ENCODE measurements around the gene TULP1.

TULP1 gene

DNA sequence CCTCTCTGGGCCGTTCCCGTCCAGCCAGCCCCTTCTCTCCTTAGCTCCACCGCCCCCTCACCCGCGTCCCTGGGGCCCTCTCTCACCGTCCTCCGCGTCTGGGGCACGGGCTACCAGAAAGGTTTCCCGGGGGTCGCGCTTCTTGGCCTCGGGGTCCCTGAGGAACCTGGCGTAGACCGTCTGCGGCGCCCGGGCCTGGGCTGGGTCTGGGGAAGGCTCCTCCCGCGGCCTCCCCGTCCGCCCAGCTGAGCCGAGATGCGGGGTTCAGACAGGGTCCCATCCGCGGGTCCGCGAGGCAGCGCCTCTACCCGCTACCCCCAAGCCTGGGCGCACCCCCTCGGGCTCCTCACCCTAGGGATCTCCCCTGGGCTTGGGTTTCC, 1.1 kb downstream of the TULP1 start:
- H2AFZ ChIP-seq = no peak overlapping the region
- no peaks in the 10 kb centered on the region for H3K4me1 ChIP-seq
- no peak overlapping the region for H3K4me2 ChIP-seq (ENCODE audit: low read length)
- no peaks in the 10 kb centered on the region for H3K36me3 ChIP-seq (ENCODE audit: control insufficient read depth, insufficient read depth, low read length)
- H3K27ac ChIP-seq = no peak overlapping the region
- no peak overlapping the region for H3K9ac ChIP-seq
- H3K4me3 ChIP-seq (ENCODE audit: low read depth, low read length) = no peak overlapping the region
- TF ChIP-seq, protein P1, sequence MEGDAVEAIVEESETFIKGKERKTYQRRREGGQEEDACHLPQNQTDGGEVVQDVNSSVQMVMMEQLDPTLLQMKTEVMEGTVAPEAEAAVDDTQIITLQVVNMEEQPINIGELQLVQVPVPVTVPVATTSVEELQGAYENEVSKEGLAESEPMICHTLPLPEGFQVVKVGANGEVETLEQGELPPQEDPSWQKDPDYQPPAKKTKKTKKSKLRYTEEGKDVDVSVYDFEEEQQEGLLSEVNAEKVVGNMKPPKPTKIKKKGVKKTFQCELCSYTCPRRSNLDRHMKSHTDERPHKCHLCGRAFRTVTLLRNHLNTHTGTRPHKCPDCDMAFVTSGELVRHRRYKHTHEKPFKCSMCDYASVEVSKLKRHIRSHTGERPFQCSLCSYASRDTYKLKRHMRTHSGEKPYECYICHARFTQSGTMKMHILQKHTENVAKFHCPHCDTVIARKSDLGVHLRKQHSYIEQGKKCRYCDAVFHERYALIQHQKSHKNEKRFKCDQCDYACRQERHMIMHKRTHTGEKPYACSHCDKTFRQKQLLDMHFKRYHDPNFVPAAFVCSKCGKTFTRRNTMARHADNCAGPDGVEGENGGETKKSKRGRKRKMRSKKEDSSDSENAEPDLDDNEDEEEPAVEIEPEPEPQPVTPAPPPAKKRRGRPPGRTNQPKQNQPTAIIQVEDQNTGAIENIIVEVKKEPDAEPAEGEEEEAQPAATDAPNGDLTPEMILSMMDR (IDR thresholded peaks at IDR 0.05) = no peak
- no peaks in the 10 kb centered on the region for H3K9me3 ChIP-seq (ENCODE audit: control insufficient read depth, low read length)
- no peaks in the 10 kb centered on the region for H3K79me2 ChIP-seq
- no peaks in the 10 kb centered on the region for H3K27me3 ChIP-seq (ENCODE audit: control insufficient read depth, insufficient read depth, low read length)

DNA sequence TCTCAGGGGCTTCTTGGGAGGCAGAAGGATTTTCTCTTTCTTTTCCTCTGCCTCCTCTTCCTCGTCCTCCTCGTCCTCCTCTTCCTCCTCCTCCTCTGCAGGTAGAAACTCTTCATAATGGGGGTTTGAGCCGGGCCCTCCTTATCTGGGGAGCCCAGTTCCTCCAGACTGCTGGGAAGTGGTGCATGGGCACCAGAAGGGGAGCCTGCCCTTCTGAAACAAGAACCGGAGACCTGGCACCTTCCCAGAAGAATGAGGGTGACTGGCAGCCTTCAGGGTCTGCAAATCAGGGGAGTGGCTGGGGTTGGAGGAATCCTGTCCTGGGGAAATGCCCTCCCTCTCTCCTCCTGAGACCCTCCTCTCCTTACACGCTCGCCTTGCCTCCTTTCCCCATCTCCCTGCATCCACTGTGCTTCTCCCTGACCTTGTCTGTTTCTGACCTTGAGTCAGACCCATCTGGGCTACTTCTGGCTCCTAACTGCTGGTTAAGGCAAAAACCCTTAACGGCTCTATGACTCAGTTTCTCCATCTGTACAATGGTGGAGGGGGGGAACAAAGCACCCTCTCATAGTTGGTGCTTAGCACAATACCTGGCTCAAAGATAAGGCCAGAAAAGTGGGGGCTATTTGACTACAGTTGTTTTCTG, 1.7 kb downstream of the TULP1 start:
- Histone ChIP-seq H3K36me3 (ENCODE audit: control insufficient read depth, insufficient read depth, low read length) (no peaks in the 10 kb centered on the region), H3K27me3 (ENCODE audit: control insufficient read depth, insufficient read depth, low read length) (no peaks in the 10 kb centered on the region), H3K9me3 (ENCODE audit: control insufficient read depth, low read length) (no peaks in the 10 kb centered on the region), H3K4me1 (no peaks in the 10 kb centered on the region), H3K79me2 (no peaks in the 10 kb centered on the region), H2AFZ (no peak overlapping the region), H3K27ac (no peak overlapping the region), H3K9ac (no peak overlapping the region), H3K4me3 (ENCODE audit: low read depth, low read length) (no peak overlapping the region), H3K4me2 (ENCODE audit: low read length) (no peak overlapping the region)
- TF ChIP-seq, protein P1 (IDR thresholded peaks at IDR 0.05) = no peak

DNA sequence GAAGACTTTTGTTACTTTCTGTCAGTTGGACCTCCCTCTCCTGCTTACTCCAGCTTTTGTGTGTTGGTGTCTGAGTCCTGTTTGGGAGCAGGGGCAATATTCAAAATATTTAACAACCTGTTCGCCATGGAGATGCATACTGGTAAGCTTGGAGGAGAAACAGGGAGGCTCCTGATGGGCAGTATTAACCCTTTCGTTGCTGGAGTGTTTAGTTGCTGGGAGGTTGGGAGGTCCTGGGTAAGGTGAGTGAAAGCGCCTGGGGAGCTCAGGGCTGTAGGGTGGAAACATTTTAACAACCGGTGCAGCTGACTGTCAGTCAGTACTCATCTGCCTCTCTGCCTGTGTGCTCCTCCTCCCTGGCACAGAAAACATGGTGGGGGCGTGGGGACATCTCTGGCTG, 4.2 kb downstream of the TULP1 start:
- Histone ChIP-seq H3K36me3 (ENCODE audit: control insufficient read depth, insufficient read depth, low read length) (no peaks in the 10 kb centered on the region), H3K4me3 (ENCODE audit: low read depth, low read length) (no peak overlapping the region), H3K9ac (no peak overlapping the region), H3K9me3 (ENCODE audit: control insufficient read depth, low read length) (no peaks in the 10 kb centered on the region), H3K27ac (no peak overlapping the region), H3K27me3 (ENCODE audit: control insufficient read depth, insufficient read depth, low read length) (no peaks in the 10 kb centered on the region), H3K79me2 (no peaks in the 10 kb centered on the region), H2AFZ (no peak overlapping the region), H3K4me2 (ENCODE audit: low read length) (no peak overlapping the region), H3K4me1 (no peaks in the 10 kb centered on the region)
- TF ChIP-seq, protein P1 (IDR thresholded peaks at IDR 0.05) = no peak

DNA sequence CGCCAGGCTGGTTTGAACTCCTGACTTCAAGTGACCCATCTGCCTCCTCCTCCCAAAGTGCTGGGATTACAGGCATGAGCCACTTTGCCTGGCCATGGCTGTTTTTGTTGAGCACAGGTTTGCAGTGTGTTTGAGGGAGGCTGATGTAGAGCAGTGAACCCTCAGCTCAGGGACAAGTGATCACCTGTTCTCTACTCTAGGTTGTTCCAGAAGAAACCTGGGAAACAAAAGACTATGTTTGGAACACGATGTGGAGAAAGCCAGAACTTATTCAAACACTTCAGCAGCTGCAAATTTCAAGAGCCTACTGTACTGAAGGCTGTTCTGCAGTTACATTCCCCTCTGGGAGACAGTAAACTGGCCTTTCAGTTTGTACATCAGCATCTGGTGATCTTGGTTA, 4.7 kb downstream of the TULP1 start:
- Histone ChIP-seq H3K79me2 (no peaks in the 10 kb centered on the region), H3K36me3 (ENCODE audit: control insufficient read depth, insufficient read depth, low read length) (no peaks in the 10 kb centered on the region), H3K4me2 (ENCODE audit: low read length) (no peak overlapping the region), H3K4me3 (ENCODE audit: low read depth, low read length) (no peak overlapping the region), H3K4me1 (no peaks in the 10 kb centered on the region), H3K27me3 (ENCODE audit: control insufficient read depth, insufficient read depth, low read length) (no peaks in the 10 kb centered on the region), H3K27ac (no peak overlapping the region), H3K9ac (no peak overlapping the region), H2AFZ (no peak overlapping the region), H3K9me3 (ENCODE audit: control insufficient read depth, low read length) (no peaks in the 10 kb centered on the region)
- TF ChIP-seq, protein P1 (IDR thresholded peaks at IDR 0.05) = no peak

DNA sequence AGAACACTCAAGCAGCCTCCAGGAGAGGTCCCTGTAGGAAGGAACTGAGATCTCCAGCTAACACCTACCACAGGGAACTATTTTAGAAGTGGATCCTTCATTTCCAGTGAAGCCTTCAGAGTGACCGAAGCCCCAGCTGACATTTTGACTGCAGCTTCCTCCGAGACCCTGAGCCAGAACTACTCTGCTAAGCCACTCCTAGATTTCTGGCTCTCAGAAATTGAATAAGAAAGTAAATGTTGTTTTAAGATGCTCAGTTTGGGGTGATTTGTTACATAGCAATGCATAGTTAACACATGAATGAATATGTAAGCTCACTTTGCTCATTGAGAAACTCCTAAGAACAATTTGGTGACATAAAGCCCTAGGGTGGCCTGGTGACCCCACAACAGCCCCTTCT, 5.5 kb downstream of the TULP1 start:
- H3K4me3 ChIP-seq (ENCODE audit: low read depth, low read length) = no peak overlapping the region
- TF ChIP-seq, protein P1 (IDR thresholded peaks at IDR 0.05) = no peak
- no peaks in the 10 kb centered on the region for H3K79me2 ChIP-seq
- no peak overlapping the region for H3K9ac ChIP-seq
- H3K9me3 ChIP-seq (ENCODE audit: control insufficient read depth, low read length) = no peaks in the 10 kb centered on the region
- no peaks in the 10 kb centered on the region for H3K27me3 ChIP-seq (ENCODE audit: control insufficient read depth, insufficient read depth, low read length)
- H3K27ac ChIP-seq = no peak overlapping the region
- no peak overlapping the region for H3K4me2 ChIP-seq (ENCODE audit: low read length)
- no peaks in the 10 kb centered on the region for H3K4me1 ChIP-seq
- H2AFZ ChIP-seq = no peak overlapping the region
- no peaks in the 10 kb centered on the region for H3K36me3 ChIP-seq (ENCODE audit: control insufficient read depth, insufficient read depth, low read length)
